Measurements from ENCODE around the gene TMEM200C.
"Not testable (repeated sequence)": the region's sequence is repeated elsewhere in the genome, so short reads cannot be mapped to it uniquely, and the experiment has no call there.

TMEM200C gene

GRCh38 chr18:5868218-5868854 lies 27.0 kb downstream of the TMEM200C start:
- intact Hi-C loops (cut with DNase I; ENCODE audit: low total_unique reads) = no loop called here
- H3K9me3 ChIP-seq = no peaks in the 10 kb centered on the region
- no peak overlapping the region for H3K4me3 ChIP-seq
- H3K27me3 ChIP-seq = no peaks in the 10 kb centered on the region
- no peaks in the 10 kb centered on the region for H3K36me3 ChIP-seq
- H3K27ac ChIP-seq = no peak overlapping the region
- TF ChIP-seq CTCF (IDR thresholded peaks at IDR 0.05) = peak; percentile 45 to 49
- H3K4me1 ChIP-seq = no peaks in the 10 kb centered on the region
- peak in 1 of 2 donors; percentile 60 for DNase-seq

DNA sequence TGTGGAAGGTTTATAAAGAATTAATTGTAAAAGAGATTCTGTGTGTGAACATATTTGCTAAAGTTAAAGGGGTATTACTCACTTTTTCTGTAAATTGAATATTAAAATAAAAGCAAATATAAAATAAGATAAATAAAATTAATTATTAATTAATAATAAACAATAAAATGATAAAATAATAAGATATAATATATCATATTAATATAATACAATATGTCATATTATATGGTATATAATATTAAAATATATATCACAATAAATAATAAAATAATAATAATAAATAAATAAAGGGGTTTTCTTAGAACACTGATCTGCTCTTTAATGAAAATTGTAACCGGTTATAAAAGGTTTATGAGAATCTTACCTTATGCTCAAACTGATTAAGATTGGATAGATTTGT lies 29.8 kb downstream of the TMEM200C start:
- Histone ChIP-seq H3K9me3 (no peaks in the 10 kb centered on the region), H3K4me1 (no peaks in the 10 kb centered on the region), H3K27me3 (no peaks in the 10 kb centered on the region), H3K4me3 (no peak overlapping the region), H3K27ac (no peak overlapping the region), H3K36me3 (no peaks in the 10 kb centered on the region)
- intact Hi-C loops (cut with DNase I; ENCODE audit: low total_unique reads) = no loop called here
- no peak for TF ChIP-seq CTCF (IDR thresholded peaks at IDR 0.05)
- DNase-seq = no peak

- DNase-seq; intact Hi-C loops (cut with DNase I; ENCODE audit: low total_unique reads); H3K4me1 ChIP-seq: not testable (repeated sequence)
These were observed 33.2 kb downstream of the TMEM200C start for GRCh38 chr18:5862127-5862526.

GRCh38 chr18:5857180-5857579 lies 38.1 kb downstream of the TMEM200C start:
- Histone ChIP-seq H3K4me3 (no peak overlapping the region), H3K36me3 (no peaks in the 10 kb centered on the region), H3K27me3 (no peaks in the 10 kb centered on the region), H3K4me1 (no peaks in the 10 kb centered on the region), H3K27ac (no peak overlapping the region), H3K9me3 (no peaks in the 10 kb centered on the region)
- intact Hi-C loops (cut with DNase I; ENCODE audit: low total_unique reads) = no loop called here
- TF ChIP-seq CTCF (IDR thresholded peaks at IDR 0.05) = no peak
- DNase-seq = no peak

More at GRCh38 chr18:5862127-5862526, 33.2 kb downstream of the TMEM200C start:
- H3K4me3 ChIP-seq, H3K36me3 ChIP-seq, H3K27me3 ChIP-seq, H3K9me3 ChIP-seq, H3K27ac ChIP-seq: not testable (repeated sequence)

- Histone ChIP-seq H3K27ac (no peak overlapping the region), H3K9me3 (no peaks in the 10 kb centered on the region), H3K4me3 (no peak overlapping the region), H3K36me3 (no peaks in the 10 kb centered on the region), H3K4me1 (no peaks in the 10 kb centered on the region), H3K27me3 (no peaks in the 10 kb centered on the region)
- DNase-seq = no peak
- TF ChIP-seq CTCF (IDR thresholded peaks at IDR 0.05) = no peak
- intact Hi-C loops (cut with DNase I; ENCODE audit: low total_unique reads) = no loop called here
These were observed 42.1 kb downstream of the TMEM200C start for GRCh38 chr18:5853253-5853652.

GRCh38 chr18:5851998-5852397 lies 43.3 kb downstream of the TMEM200C start:
- Histone ChIP-seq H3K36me3 (no peaks in the 10 kb centered on the region), H3K4me1 (no peaks in the 10 kb centered on the region), H3K9me3 (no peaks in the 10 kb centered on the region), H3K4me3 (no peak overlapping the region), H3K27ac (no peak overlapping the region), H3K27me3 (no peaks in the 10 kb centered on the region)
- DNase-seq = no peak
- TF ChIP-seq CTCF (IDR thresholded peaks at IDR 0.05) = no peak
- intact Hi-C loops (cut with DNase I; ENCODE audit: low total_unique reads) = no loop called here

Data from tibial artery (tissue), 4 donors.